Measurements from ENCODE around the gene TMEM234.

The TMEM234 gene

DNA sequence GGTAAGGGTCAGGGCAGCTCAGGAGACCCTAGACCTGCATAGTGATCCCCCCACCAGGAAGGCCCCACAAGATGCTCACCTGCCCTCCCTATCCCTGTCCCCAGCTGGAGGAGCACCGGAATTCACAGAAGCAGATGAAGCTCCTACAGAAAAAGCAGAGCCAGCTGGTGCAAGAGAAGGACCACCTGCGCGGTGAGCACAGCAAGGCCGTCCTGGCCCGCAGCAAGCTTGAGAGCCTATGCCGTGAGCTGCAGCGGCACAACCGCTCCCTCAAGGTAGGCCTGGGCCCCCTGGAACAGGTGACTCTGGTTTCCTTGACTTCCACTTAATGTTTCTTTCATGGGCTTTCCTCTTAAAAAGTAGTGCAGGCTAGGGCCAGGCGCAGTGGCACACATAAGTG lies 34.3 kb downstream of the TMEM234 start:
- TF ChIP-seq FOXP2 (optimal IDR thresholded peaks at IDR 0.05; ENCODE audit: borderline replicate concordance, extremely low read depth, extremely low read length, insufficient read depth) (no peak), POLR2AphosphoS5 (IDR thresholded peaks at IDR 0.05; ENCODE audit: low read depth, low read length) (no peak), SIN3A (IDR thresholded peaks at IDR 0.05; ENCODE audit: borderline replicate concordance, insufficient read depth, low read length) (no peak), TAF1 (IDR thresholded peaks at IDR 0.05; ENCODE audit: borderline replicate concordance, insufficient read depth, low read length) (no peak)
- TF ChIP-seq, protein P1, sequence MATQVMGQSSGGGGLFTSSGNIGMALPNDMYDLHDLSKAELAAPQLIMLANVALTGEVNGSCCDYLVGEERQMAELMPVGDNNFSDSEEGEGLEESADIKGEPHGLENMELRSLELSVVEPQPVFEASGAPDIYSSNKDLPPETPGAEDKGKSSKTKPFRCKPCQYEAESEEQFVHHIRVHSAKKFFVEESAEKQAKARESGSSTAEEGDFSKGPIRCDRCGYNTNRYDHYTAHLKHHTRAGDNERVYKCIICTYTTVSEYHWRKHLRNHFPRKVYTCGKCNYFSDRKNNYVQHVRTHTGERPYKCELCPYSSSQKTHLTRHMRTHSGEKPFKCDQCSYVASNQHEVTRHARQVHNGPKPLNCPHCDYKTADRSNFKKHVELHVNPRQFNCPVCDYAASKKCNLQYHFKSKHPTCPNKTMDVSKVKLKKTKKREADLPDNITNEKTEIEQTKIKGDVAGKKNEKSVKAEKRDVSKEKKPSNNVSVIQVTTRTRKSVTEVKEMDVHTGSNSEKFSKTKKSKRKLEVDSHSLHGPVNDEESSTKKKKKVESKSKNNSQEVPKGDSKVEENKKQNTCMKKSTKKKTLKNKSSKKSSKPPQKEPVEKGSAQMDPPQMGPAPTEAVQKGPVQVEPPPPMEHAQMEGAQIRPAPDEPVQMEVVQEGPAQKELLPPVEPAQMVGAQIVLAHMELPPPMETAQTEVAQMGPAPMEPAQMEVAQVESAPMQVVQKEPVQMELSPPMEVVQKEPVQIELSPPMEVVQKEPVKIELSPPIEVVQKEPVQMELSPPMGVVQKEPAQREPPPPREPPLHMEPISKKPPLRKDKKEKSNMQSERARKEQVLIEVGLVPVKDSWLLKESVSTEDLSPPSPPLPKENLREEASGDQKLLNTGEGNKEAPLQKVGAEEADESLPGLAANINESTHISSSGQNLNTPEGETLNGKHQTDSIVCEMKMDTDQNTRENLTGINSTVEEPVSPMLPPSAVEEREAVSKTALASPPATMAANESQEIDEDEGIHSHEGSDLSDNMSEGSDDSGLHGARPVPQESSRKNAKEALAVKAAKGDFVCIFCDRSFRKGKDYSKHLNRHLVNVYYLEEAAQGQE (IDR thresholded peaks at IDR 0.05; ENCODE audit: insufficient read depth in 1 of 2, low read depth in 2 of 2, low read length in 2 of 2): no peak

DNA sequence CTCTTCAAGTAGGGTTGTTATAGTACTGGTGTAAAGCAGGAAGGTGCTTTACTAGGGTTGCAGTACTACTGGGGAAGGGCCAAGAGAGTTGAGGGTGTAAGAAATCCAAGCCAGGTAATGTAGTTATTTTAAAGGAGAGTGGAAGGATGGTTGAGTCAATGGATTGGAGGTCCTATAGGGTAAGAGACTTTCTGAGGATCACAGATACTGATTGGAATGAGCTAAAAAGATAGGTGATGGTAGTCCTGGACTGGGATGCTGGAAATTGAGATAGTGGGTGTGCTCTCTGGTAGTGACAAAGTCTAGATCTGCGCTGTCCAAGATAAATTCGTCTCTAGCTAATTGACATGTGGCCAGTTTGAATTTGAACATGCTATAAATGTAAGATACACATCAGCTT lies 35.7 kb downstream of the TMEM234 start:
- TF ChIP-seq, protein P1 (IDR thresholded peaks at IDR 0.05; ENCODE audit: insufficient read depth in 1 of 2, low read depth in 2 of 2, low read length in 2 of 2): no peak
- TF ChIP-seq SIN3A (IDR thresholded peaks at IDR 0.05; ENCODE audit: borderline replicate concordance, insufficient read depth, low read length) (no peak), FOXP2 (optimal IDR thresholded peaks at IDR 0.05; ENCODE audit: borderline replicate concordance, extremely low read depth, extremely low read length, insufficient read depth) (no peak), TAF1 (IDR thresholded peaks at IDR 0.05; ENCODE audit: borderline replicate concordance, insufficient read depth, low read length) (no peak), POLR2AphosphoS5 (IDR thresholded peaks at IDR 0.05; ENCODE audit: low read depth, low read length) (no peak)

DNA sequence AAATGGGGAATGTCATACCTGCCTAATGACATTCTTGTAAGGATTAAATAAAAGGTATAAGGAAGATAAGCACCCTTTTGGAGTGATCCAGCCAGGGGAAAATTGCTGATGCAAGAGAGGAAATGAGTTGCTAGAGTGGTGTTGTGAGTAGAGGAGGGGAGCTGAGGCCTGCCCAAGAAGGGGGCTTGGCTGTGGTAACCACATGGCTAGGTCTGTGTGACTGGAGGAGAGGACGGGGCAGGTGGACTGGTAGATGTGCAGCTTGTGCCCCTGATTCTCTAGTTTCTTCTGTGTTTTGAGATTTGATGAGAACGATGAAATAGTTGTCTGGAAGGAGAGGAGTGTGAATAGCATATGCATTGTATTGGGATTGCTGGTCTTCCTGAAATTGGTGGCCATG lies 36.1 kb downstream of the TMEM234 start:
- TF ChIP-seq POLR2AphosphoS5 (IDR thresholded peaks at IDR 0.05; ENCODE audit: low read depth, low read length) (no peak), FOXP2 (optimal IDR thresholded peaks at IDR 0.05; ENCODE audit: borderline replicate concordance, extremely low read depth, extremely low read length, insufficient read depth) (no peak), SIN3A (IDR thresholded peaks at IDR 0.05; ENCODE audit: borderline replicate concordance, insufficient read depth, low read length) (no peak), TAF1 (IDR thresholded peaks at IDR 0.05; ENCODE audit: borderline replicate concordance, insufficient read depth, low read length) (no peak)
- TF ChIP-seq, protein P1 (IDR thresholded peaks at IDR 0.05; ENCODE audit: insufficient read depth in 1 of 2, low read depth in 2 of 2, low read length in 2 of 2): no peak

DNA sequence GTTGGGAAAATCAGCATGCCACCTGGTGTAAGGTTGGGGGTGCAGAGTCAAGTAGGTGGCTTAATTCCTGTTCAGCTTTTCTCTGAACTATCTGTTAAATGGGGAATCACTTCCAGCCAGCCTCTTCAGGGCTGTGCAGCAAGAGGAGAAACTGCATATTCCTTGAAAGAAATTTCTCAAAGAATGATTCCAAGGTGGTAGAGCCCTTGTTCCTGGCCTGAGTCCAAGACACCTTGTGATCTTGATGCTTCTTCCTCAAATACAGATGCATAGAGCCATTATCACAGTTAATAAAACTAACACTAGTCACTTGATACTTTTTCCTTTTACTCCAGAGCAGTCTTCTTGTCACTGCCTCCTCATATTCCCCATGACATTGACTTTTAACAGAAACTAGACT lies 37.5 kb downstream of the TMEM234 start:
- no peak for TF ChIP-seq FOXP2 (optimal IDR thresholded peaks at IDR 0.05; ENCODE audit: borderline replicate concordance, extremely low read depth, extremely low read length, insufficient read depth)
- no peak for TF ChIP-seq SIN3A (IDR thresholded peaks at IDR 0.05; ENCODE audit: borderline replicate concordance, insufficient read depth, low read length)
- TF ChIP-seq, protein P1 (IDR thresholded peaks at IDR 0.05; ENCODE audit: insufficient read depth in 1 of 2, low read depth in 2 of 2, low read length in 2 of 2): no peak
- TF ChIP-seq TAF1 (IDR thresholded peaks at IDR 0.05; ENCODE audit: borderline replicate concordance, insufficient read depth, low read length): no peak
- TF ChIP-seq POLR2AphosphoS5 (IDR thresholded peaks at IDR 0.05; ENCODE audit: low read depth, low read length): no peak

DNA sequence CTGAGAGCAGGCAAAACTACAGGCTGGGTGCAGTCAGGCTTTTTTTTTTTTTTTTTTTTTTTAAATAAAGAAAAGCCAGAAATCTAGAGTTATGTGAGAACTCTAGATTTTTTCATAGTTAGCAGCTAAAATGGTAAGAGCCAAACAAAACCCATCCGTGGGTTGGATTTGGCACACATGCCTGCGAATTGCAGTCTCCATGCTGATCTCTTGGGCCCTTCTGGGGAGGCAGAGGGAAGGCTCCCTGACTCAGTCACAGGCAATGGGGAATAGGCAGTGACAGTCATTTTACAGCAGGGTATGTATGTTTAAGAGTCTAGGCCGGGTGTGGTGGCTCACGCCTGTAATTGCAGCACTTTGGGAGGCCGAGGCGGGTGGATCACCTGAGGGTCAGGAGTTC lies 40.1 kb downstream of the TMEM234 start:
- TF ChIP-seq POLR2AphosphoS5 (IDR thresholded peaks at IDR 0.05; ENCODE audit: low read depth, low read length) (no peak), TAF1 (IDR thresholded peaks at IDR 0.05; ENCODE audit: borderline replicate concordance, insufficient read depth, low read length) (no peak)
